ENCODE data around the gene SH2D1A.

The SH2D1A gene

GRCh38 chrX:124414281-124414680 is 67.9 kb downstream of the SH2D1A start:
- Histone ChIP-seq H3K27ac (ENCODE audit: insufficient read depth, low read depth, low read length, poor library complexity, severe bottlenecking) (no peak overlapping the region), H3K4me3 (ENCODE audit: insufficient read depth, low read depth, low read length) (no peak overlapping the region), H3K27me3 (ENCODE audit: control insufficient read depth, insufficient read depth, low read length, poor library complexity, severe bottlenecking) (no peaks in the 10 kb centered on the region), H3K4me1 (ENCODE audit: control insufficient read depth, insufficient read depth, low read length) (no peaks in the 10 kb centered on the region), H3K36me3 (ENCODE audit: control insufficient read depth, insufficient read depth, low read length) (no peaks in the 10 kb centered on the region), H3K9me3 (ENCODE audit: control insufficient read depth, low read length) (no peaks in the 10 kb centered on the region)
- 84 to 88% methylated on average over 5 of the region's 5 CpGs for WGBS, 2 experiments

DNA sequence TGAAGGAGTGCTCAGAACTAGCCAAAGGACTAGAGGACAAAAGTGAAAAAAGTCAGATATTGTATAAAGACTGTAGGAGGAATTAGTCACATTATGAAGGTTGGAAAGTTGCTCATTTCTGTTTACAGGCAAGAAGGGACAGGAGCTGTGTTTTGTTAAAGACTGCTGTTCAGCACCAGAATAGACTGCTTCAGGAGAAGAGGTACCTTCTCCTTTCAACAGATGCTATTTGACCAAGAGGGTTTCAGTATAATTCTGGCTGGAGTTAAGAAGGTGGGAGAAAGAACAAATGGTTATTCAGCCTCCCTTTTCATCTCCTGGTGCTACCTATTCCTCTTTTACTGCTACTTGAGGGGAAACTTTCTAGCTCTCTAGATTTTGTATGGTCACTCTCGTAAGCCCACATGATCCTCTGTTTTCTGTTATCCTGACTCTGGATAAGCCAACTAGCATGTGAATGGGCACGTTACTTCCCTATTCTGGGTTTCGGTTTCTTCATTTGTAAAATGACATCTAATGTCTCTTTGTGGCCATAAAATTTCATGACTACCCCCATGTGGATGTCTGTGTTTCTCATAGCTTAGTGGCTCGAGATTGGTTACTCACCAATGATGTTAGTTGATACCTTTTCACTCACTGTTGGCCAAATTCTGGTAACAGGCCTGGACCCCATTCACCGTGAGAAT is 68.9 kb downstream of the SH2D1A start:
- no peaks in the 10 kb centered on the region for H3K4me1 ChIP-seq (ENCODE audit: control insufficient read depth, insufficient read depth, low read length)
- no peak overlapping the region for H3K4me3 ChIP-seq (ENCODE audit: insufficient read depth, low read depth, low read length)
- WGBS, 2 experiments, result 92 to 96% methylated on average over 4 to 5 of the region's 5 CpGs

DNA sequence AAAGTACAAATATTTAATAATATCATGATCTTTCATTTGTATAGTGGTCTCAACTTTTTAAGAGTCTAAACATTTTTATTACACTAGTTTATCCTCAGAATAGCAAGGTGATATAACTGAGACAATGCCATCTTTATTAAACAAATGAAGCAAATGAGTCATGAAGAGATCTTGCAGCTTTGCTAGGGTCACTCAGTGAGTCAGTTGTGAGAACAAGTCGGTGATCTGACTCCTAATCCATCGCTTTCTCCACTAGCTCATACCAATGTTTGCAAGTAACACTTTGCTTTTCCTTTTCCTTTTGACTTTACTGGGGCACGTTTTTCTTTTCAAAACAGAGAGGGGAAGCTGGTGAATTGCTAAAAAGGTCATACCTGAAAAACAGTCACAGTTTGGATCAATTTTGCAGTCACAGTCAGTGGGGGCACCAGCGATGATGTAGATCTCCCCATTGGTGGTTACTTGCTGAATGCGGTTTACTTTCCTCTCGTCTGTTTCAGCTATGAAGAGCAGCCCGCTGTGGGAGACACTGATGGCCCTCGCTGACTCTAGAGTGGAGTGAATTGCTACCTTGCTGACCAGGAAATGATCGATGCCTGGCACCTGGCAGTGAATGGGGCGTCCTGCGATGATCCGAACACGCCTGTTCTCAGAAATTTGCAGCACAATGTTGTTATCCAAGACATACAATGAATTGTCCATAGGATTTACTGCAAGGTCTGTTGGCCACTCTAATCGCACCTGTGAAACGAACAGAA is 75.7 kb downstream of the SH2D1A start:
- H3K4me3 ChIP-seq (ENCODE audit: insufficient read depth, low read depth, low read length), result no peak overlapping the region
- no peak overlapping the region for H3K27ac ChIP-seq (ENCODE audit: insufficient read depth, low read depth, low read length, poor library complexity, severe bottlenecking)
- WGBS, 2 experiments, result 59 to 60% methylated on average over 15 of the region's 15 CpGs
- H3K36me3 ChIP-seq (ENCODE audit: control insufficient read depth, insufficient read depth, low read length), result no peaks in the 10 kb centered on the region
- no peaks in the 10 kb centered on the region for H3K4me1 ChIP-seq (ENCODE audit: control insufficient read depth, insufficient read depth, low read length)
- no peaks in the 10 kb centered on the region for H3K9me3 ChIP-seq (ENCODE audit: control insufficient read depth, low read length)
- no peaks in the 10 kb centered on the region for H3K27me3 ChIP-seq (ENCODE audit: control insufficient read depth, insufficient read depth, low read length, poor library complexity, severe bottlenecking)

More for the DNA sequence above, 68.9 kb downstream of the SH2D1A start:
- Histone ChIP-seq H3K27ac (ENCODE audit: insufficient read depth, low read depth, low read length, poor library complexity, severe bottlenecking) (no peak overlapping the region), H3K27me3 (ENCODE audit: control insufficient read depth, insufficient read depth, low read length, poor library complexity, severe bottlenecking) (no peaks in the 10 kb centered on the region), H3K36me3 (ENCODE audit: control insufficient read depth, insufficient read depth, low read length) (no peaks in the 10 kb centered on the region), H3K9me3 (ENCODE audit: control insufficient read depth, low read length) (no peaks in the 10 kb centered on the region)
